ENCODE results near the gene CDH4.

The CDH4 gene

DNA sequence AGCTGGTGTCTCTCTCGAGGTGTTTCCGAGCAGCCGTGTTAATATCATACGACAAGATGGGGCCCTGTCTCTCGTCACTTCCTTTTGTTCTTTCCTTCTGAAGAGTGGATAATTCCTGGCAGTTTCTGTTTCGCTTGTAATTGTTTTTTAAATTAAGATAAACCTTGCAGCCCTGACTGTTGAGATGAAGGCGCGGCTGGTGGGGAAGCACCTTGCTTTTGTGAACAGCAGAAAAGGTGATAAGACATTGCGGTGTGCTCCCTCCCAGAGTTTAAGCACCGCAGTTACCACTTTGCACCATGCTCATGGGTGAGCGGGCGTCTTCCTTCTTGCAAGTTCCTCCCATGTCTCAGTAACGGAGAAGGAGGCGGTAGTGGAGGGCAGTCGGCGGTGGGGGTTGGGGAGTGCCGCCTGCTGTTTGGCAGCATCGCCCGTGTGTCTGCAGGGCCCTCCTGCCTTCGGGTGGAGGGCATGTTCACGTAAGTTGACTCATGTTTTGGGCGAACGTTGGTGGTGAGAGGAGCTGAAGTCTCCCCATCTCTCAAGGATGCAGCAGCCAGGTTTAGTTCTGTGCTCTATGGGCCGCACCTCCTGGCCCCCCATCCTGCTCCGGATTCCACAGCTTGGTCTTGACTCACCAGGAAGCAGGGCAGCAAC is 467.8 kb downstream of the CDH4 start:
- no peak for DNase-seq (ENCODE audit: low spot score)

DNA sequence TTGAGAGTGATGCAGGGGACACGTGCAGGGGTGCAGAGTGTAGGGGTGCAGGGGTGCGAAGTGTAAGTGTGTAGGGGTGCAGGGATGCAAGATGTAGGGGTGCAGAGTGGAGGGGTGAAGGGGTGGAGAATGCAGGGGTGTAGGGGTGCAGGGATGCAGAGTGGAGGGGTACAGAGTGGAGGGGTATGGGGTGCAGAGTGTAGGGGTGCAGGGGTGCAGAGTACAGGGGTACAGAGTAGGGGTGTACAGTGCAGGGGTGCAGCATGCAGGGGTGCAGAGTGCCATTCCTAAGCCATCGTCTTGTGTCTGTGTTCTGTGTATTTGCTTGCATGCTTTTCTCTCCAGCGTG is 468.3 kb downstream of the CDH4 start:
- DNase-seq (ENCODE audit: low spot score): no peak

DNA sequence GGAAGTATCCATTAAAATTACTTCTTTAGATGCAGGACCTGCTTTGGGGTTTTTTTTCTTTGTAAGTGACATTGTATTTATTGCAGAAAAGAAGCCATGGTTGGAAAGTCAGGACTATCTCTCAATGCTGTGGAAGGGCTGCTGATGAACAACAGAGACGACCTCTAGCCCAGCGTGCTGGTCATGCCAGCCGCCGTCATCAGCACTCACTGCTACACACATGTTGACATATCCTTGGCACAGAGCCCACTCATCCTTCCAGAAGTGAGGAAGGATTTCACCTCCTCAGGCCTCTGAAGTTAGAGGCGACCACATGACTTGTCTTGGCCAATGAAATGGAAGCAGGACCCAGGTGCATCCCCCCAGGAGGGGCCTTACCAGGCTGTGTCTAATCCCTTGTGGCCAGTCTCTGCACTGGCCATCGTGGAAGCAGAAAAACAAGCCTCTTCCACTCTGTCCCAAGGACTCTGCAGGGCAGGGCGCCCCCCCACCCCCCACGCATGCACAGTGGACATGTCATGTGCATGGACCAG is 470.2 kb downstream of the CDH4 start:
- DNase-seq (ENCODE audit: low spot score): no peak

DNA sequence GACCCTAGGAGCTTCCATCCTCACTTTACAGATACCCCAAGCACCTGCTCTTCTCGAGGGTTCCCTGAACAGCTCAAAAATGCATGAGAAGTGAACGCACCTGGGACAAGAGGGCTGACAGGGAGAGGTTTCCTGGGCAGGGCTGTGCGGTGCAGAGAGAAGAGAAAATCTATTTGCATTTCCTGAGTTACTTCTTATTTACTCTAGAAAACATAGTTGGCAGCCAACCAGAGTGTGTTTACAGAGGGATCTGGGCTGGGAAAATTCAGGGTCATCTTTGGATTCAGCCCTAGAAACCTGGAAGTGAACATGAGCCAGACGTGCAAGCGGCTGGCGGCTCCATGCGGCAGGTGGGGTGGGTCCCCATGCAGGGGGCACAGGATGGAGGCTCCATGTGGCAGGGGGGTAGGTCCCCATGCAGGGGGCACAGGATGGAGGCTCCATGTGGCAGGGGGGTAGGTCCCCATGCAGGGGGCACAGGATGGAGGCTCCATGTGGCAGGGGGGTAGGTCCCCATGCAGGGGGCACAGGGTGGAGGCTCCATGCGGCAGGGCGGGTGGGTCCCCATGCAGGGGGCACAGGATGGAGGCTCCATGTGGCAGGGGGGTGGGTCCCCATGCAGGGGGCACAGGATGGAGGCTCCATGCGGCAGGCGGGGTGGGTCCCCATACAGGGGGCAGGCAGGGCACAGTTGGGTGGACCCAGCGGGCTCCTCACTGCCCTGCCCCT is 471.6 kb downstream of the CDH4 start:
- no peak for DNase-seq (ENCODE audit: low spot score)

DNA sequence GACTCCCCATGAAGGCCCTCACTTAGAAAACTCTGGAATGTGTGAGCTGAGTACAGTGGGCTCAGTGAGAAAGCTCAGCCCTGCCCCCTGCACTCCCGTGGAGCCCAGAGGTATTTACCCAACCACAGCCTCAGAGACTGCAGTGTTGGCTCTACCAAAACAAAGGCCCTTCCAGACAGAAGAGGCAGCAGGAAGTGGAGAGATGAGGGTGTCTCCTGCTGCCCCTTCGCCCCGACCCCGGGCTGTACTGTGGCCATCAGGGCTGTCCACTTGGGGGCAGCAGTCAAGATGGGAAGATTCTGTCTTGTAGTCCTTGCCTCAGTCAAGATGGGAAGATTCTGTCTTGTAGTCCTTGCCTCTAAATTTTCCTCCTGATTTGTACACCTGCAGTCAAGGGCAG is 472.3 kb downstream of the CDH4 start:
- no peak for DNase-seq (ENCODE audit: low spot score)

DNA sequence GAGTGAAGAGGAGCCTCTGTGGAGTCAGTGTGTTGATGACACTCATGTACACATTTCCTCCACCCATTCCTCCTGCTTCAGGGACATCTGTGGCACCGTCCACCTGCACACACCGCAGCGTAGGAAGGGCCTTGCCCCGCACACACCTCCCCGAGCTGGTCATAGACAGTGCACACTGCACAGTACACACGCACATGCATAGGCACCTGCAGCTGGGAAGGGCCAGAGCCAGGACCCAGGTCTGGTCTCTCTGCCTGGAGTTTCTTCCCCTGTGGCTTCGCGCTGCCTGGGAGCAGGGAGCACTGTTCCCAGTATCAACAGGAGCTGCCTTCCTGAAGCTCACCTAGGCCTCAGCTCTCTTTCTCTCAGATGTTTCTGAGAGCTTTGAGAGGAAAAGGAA is 473.1 kb downstream of the CDH4 start:
- DNase-seq (ENCODE audit: low spot score): no peak

DNA sequence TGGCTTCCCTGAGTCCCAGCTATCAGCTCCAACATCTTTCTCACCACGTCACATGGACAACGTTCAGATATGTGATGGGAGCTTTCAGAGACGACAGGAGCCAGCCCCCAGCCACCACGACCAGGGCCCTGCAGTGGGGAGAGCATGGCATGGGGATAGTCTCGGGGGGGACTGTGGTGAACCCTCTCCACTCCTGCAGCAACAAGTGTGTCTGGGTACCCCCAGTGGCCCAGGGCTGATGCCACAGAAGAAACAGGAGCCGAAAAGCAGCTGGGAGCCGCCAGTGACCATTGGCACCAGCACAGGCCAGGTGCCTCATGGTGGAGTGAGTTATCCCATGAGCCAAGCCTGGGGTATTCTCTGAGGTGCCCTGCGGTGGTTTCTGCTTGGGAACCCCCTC is 473.9 kb downstream of the CDH4 start:
- DNase-seq (ENCODE audit: low spot score): no peak

DNA sequence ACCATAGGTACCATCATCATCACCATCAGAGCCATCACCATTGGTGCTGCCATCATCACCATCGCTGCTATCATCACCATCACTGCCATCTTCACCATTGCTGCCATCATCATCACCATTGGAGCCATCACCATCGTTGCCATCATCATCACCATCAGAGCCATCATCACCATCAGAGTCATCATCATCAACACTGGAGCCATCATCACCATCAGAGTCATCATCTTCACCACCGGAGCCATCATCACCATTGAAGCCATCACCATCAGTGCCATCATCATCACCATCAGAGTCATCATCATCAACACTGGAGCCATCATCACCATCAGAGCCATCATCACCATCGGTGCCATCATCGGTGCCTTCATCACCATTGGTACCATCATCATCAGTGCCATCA is 474.9 kb downstream of the CDH4 start:
- DNase-seq (ENCODE audit: low spot score): no peak

DNA sequence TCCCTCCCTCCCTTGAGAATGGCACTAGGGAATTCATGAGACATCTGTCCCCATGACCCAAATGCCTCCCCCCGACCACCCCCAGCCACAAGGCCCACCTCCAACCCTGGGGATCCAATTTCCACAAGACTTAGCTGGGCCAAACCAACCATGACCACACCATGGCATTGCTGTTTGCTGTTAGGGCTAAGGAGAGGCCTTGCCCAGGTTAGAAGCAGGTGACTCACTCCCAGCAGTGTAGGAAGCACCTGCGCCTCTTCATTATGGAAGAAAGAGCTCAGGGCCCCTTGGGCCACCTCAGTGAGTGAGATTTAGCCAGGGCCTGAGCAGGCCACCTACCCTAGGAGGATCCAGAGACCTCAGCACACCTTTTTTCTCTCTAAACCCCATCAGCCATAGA is 475.7 kb downstream of the CDH4 start:
- DNase-seq (ENCODE audit: low spot score): no peak

DNA sequence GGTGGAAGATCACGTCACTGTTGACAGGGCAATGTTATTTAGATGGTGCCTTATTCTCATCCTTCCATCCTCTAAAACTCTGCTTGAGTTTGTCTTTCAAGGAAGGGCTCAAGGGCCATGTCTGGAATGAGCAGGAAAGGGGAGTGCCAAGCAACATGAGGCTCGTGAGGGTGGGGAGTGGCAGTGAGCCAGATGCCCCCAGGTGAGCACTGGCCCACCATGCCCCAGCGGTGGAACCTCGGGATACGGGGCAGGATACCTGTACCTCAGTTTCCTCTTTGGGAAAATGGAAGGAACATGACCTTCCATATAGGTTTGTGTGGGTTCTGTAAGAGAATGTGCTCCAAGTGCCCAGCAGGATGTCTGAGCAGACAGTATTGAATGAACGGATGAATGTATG is 476.3 kb downstream of the CDH4 start:
- DNase-seq (ENCODE audit: low spot score): no peak

DNA sequence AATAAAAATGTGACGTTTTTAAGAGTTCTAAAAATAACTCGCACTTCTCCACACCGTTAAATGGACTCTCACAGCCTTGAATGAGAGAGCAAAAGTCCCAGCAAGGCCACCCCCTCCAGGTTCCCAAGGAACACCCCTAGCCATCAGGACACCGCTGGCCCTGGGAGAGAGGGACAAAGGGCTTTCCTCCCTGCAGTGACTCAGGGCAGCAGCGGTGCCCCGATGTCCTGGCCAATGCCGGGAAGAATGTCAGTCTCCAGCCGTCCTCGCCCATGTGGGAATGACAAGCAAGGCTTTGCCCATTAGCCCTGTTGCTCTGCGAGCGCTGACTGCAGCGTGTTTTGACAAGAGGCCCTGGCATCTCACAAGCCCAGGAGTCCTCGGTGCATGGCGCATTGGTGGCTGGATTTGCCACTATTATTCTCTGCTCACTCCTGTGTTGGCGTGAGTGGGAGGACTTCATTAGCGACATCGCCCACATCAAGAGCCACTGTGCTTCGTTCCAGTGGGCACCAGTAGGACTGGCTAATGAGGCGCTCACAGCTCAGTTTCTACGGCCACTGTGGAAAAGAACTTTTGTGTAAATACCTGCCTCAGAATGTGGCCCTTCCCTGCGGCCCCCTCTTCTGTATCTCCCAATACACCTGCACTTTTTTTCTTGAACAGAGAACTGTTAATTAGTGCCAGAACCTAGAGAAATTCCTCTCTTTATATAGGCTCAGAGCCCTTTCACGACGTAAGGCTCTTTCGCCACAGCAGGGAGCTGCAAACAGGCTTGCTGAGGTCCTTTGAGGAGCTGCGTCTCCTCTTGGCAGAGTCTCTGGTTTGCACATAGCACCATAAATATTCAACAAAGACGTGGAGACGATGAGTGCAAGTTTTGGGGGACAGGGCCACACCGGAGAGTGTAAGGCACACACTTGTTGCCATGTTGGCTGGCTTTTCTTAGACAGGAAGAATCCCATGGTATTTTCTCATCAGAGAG is 477.0 kb downstream of the CDH4 start:
- DNase-seq (ENCODE audit: low spot score): no peak

DNA sequence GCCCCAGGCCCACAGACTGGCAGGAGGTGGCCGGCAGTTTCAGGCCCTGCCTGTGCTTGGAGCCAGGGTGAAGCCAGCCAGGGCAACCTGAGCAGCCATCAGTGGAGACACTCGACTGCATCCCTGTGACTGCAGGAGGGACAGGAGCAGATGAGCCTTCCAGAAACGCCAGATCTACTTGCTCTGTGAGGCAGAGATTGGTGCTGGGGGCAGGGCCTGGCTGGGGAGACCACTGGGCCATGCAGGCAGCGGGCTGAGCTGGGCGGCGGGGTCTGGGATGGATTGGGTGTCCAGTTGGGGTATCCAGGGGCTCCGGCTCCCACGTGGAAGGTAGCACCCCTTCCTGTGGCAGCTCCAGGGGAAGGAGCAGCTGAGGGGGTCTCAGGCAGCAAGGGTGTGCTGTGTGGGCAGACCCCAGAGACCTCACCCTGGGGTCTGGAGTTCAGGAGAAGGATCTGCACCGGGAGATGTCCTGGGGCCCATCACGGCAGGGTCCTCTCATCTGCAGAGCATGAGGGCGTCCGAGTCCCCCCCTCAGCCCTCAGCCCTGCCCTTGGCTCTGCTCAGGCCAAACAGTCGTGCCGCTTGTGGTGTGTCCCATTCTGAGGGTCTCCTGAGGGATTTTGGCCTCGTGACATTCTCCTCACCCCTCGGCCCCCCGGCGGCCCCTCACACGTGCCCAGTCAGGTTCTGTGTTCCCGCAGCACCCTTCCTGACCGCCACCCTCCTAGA is 478.7 kb downstream of the CDH4 start:
- DNase-seq (ENCODE audit: low spot score): no peak

DNA sequence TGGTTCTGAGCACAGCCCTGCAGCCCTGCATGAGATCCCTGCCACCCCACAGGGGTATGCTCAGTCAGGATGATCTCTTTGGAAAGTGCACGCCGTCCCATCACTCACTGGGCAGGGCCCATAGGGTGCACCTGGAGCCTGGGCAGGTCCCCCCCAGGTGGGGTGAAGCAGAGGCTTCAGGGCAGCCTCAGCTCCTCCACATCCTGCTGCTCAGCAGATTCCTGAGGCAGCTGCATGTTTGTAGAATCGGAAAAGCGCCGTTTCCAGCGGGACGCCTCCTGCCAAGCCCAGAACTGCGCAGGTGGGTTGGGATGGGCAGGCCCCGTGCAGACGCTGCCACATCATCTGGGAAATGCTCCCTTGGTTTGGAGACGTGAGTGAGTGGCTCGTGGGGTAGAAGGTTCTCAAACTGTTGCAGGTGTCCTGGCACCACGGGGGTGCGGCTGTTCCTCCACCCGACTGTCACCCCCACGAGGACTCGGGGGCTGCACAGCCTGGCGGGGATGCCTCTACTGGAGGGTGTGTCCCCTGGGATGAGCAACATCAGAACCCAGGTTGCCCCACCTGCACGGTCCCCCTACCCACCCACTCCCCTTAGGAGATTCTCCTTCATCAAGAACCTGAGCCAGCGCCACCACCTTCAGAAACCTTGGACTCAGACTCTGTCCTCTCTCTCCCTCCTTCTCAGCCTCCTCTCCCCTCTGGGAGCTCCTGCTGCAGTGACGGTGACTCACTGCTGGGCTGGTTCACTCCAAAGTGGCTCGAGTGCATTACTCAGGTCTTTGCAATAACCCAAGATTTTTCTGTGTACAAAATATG is 479.5 kb downstream of the CDH4 start:
- no peak for DNase-seq (ENCODE audit: low spot score)

DNA sequence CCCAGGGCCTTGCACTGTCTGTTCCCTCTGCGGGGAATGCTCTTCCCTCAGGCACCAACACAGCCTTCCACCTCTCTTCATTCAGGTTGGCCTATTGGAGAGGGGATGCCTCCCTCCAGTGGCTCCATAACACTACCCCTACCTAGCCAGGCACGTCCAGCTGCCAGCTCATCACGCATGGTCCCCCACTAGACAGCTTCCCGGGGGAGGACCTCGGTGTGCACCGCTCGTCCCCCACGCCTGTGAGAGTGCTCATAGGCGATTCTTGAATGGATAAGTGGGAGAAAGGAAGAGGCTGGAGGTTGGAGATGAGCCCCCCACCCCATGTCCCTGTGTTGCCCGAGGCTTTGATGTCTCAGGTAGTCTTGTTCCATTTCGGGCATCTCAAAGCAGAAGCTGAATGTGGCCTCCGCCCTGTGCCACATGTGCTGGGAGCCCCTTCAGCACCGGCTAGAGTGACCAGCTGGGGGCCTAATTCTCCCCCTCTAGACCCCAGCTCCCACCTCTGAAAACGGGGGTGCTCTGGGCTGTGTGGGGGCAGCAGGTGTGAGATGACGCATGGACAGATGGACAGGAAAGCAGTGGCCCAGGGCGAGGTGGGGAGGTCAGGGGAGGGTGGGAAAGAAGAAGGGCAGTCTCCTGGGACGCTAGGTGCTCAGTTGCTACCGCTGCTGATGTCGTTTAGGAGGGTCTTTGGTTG is 480.6 kb downstream of the CDH4 start:
- DNase-seq (ENCODE audit: low spot score): no peak

DNA sequence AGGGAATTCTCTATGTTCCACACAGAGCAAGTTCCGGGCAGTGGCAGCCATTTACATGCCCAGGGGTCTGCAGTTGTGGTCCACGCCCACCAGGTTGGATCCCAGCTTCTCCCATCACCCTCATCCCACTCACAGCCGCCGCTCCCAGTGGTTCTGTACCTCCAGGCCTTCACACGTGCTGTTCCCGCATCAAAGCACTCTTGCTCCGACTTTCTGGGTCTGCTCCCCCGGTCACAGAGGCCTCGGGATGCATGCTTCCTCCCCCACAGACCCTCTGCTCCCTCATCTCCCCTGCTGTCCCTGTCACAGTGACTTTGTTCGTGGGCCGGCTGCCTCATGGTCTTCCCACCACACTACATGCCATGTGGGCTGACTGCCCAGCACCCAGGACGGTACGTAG is 481.2 kb downstream of the CDH4 start:
- DNase-seq (ENCODE audit: low spot score): no peak

DNA sequence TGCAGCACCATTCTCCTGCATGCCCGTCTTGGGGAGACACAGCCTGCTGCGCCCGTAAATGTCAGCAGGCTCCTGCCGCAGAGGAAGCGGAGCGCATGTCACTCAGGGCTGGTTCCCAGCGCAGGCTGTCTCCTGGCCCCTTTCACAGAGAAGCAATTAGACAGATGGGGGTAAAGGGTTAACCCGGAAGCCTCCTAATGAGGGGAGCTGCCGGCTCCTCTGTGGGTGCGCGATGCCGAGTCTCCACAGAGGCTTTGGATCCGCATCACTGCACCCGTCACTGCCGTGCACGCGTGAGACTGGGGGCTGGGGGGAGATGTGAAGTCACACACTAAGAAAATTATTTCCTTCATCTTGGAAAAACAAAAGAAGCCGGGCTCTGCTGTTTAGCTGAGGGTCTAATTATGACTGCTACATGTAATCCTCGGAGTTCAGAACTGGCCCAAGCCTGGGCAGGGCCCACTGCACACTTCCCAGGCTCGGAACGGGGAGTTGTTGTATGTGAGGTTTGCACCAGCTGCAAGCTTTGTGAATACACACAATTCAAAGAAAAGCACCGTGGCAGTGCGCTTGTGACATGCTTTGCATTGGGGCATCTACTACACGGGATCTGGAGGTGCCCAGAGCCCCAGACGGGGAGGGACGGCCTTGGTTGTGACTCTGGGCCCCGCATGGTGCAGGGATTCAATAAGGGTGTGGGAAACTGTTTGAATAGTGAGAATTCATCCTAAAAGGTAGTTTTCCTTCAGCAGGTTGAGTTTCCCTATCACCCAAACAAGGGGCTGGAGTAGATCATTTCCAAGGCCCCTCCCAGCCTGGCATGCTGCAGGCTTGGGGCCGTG is 482.1 kb downstream of the CDH4 start:
- no peak for DNase-seq (ENCODE audit: low spot score)

DNA sequence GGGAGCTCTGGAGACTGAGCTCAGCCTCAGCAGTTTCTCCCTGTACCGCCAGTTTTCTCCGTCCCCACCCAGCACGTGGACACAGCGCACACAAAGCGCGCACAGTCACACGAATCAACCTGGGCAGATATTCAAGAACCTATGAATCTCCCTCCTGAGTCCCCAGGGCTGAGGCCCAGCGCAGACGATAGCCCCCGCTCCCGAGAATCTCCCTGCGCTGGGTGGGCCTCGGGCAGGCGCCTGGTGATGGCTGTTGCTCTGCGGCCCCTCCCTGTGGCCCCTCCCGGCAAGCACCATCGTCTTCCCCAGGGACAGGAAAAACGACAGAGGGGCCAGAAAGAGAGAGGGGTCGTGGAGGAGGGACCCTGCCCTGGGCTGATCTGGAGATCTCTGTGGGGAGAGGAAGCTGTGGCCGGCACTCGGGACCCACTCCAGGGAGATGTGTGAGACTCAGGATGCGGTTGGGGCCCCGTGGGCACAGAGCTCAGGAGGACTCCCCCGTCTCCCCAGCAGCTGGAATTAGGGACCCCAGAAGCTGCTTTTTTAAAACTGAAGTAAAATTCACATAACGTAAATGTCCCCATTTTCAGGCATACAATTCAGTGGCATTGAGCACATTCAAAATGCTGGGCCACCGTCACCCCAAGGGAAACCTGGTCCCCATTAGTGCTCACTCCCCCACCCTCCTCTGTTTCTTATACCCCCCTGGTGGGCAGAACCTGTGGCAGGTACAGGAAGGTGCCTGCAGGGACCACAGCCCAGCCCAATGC is 482.9 kb downstream of the CDH4 start:
- DNase-seq (ENCODE audit: low spot score): no peak

DNA sequence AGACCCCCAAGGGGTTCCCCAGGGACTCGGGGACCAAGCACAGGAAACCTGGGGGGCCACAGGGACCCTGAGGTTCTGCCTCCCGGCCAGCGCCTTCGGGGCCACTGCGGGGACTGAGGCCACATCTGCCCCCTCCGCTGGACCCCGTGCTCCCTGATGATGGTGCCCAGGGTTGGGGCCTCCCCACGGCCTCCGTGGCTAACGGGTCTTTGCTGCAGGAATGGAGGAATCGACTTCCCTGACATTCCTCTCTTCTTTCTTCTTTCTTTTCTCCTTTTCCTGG is 483.4 kb downstream of the CDH4 start:
- DNase-seq (ENCODE audit: low spot score): no peak
